GM21423 (cell line): ENCODE data around the gene ZBTB7B.
A peak's percentile ranks its signal among the peaks of the same experiment; 100 is the strongest.

ENCODE experiments used
- ATAC-seq: cut with Tn5 transposase; IDR thresholded peaks from one replicate; pipeline ENCODE4 v1.9.1; 2021; ENCODE audit warnings: mild to moderate bottlenecking, moderate library complexity; ENCODE audit not compliant: unreplicated experiment

The ZBTB7B gene

DNA sequence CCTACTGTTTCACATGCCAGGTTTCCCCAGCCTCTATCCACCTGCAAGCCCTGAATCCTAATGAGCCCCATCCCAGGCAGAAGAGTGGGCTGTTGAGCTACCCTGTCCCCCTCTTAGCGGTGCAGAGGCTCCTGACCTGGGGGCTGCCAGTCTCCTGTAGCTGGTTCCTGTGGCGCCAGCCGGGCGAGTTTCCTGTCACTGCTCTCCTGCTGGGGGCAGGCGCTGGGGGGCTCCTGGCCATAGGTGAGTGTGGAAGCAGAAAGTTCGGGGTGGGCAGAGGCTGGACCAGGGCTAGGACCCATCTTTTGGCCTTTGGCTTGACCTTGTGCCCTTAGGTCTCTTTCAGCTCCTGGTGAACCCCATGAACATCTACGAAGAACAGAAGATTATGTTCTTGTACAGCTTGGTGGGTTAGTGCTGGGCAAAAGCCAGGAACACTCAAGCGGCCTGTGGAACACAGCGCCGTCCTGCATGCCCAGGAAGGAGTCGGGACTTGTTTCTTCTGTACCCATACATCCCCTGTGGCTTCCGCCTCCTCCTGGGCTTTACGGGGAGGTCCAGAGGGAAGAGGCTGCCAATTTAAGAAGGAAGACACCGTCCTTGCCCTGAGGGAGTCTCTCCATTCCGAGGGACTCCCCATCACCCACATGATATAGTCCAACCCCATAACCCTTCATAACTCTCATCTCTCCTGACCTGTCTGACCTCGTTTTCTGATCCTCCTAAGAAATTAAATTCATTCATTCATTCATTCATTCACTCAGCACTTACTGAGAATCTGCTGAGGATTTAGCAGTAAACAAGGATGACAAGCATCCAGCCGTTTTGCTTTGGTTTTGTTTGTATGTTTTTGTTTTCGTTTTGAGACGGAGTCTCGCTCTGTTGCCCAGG, 32.0 kb downstream of the ZBTB7B start:
- no peak for ATAC-seq

DNA sequence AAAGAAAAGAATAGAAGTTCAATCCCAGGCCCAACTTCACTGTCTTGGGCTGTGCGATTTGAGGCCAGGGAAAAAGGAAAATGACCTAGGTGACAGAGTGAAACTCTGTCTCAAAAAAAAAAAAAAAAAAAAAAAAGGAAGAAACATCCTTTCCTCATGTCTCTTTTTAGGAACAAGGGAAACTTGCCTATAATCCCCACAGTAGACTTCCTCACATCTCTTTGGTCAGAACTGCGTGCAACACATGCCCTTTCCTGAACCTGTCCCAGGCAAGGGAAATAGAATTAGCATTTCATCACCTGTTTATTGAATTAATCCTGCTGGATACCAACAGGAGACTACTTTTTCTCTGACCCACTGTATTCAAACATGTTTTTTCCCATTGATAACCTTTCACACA, 33.3 kb downstream of the ZBTB7B start:
- no peak for ATAC-seq

DNA sequence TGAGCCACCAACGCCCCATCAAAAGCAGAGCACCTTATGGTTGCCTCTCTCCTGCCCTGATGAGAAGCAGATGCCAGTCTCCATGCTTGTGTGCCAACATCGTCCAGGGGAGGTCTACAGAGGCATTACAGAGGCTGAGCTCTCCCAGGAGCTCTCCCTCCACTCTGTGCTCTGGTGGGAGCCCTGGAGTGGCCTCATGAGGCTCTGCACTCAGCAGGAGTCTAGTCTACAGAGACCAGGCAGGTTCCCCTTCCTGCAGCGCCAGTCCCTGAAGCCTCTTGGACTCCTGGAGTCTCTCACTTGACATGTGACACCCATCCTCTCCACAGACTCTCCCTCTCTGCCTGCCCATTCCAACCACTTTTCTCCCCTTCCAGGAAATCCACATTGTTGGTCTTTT, 34.4 kb downstream of the ZBTB7B start:
- ATAC-seq = no peak

DNA sequence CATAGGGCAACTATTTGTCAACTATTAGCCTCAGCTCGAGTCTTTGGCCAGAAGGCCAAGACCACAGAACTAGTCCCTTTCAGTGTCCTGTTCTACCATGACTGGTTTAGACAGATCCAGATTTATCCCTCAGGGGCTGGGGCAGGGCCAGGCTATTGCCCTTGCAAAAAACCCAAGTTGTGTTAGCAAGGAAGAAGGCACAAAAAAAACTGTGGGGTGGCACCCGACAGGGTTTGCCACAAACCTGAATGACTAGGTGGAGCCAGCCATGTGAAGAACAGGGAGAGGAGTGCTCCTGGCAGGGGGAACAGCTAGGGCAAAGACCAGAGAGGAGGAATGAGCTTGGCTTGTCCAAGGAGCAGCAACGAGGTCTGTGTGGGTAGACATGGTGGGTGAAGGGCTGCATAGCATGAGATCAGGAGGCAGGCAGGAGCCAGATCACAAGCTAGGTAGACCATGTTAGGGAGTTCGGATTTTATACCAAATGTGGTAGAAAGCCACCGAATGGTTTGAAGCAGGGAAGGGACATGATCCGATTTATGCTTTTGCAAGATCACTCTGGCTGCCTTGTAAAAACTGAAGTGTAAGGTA, 35.3 kb downstream of the ZBTB7B start:
- no peak for ATAC-seq

DNA sequence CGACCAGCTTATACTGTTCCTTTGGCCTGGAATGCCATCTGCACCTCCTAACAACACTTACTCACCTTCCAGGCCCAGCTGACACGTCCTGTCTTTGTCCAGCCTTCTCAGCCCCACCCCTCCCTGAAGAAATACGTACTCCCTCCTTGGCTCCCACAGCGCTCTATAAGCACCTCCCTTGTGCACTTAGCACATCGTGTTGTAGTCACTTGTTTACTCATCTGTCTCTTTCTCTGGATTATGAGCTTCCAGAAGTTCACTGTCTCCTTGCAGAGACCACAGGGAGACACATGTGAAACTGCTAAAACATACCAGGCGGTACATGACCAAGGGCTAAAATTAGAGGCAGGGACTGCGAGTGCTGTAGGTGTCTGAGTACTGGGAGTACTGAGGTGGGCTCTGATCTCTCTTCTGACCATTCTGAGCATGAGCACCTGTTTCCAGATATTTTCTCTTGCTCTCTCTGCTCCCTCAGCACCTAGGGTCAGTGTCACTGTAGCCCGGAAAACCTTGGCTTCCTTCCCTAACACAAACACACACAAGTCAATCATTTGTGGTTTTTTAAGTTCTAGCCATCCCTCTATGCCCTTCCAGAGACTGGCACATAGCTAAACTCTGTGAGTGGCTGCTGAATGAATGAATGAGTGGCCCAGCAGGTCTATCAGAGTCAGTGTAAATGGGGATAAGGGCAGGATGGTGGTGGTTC, 36.2 kb downstream of the ZBTB7B start:
- no peak for ATAC-seq

DNA sequence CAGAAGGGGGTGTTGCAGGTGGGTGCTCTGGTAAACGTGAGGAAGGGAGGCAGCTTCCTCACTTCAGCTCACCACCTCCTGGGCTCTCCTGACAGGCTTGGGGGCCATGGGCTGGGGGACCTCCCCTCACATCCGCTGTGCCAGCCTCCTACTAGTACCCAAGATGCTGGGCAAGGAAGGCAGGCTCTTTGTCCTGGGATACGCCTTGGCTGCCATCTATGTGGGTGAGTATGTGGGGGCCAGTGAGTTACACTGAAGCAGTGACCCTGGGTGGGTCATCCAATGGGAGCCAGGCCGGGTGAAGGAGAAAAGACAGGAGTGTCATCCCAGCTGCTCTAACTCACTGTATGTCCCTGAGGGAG, 36.7 kb downstream of the ZBTB7B start:
- no peak for ATAC-seq

DNA sequence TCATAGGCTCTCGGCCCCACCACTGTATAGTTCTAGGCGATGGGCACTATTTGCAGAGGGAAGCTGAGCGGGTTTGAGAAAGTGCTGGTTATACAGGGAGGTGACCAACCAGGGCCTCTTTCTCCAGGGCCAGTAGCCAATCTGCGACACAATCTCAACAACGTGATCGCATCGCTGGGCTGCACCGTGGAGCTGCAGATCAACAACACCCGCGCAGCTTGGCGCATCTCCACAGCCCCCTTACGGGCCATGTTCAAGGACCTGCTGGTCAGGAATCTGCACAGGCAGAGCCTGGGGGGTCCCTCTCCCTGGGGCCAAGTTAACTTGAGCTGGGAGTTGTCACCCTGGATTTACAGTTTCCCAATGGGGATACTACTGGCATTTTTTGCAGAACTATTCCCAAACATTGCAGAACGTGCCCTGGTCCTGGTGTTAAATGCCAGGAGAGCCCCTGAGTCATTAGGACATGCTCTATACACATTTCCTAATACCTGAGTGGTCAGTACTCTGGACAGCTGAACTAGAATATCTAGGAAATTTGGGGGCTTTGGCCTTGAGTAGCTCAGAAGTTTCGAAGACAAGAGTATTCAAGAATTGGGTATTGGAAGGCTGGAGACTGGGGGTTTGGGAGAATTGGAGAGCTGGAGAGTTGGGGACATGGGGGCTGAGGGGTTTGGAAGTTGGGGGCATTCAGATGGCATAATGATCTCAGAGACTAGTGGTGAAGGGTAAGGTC, 37.9 kb downstream of the ZBTB7B start:
- no peak for ATAC-seq

DNA sequence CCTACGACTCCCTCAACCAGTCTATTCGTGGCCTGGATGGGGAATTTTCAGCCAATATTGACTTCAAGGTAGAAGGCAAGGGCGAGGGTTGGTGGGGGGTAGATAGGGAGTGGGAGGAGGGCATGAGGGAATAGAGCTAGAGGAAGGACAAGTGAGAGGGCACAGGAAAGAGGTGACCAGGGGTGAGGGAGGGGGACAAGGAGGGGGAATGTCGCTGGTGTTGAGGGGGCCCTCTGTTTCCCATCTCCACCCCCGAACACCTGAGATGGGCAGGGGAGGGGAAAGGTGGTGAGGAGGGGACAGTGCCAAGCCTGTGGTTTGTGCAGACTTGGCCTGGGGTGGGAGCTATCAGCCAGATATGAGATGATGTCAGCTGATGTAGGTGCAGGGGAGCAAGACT, 40.2 kb downstream of the ZBTB7B start:
- ATAC-seq = no peak

DNA sequence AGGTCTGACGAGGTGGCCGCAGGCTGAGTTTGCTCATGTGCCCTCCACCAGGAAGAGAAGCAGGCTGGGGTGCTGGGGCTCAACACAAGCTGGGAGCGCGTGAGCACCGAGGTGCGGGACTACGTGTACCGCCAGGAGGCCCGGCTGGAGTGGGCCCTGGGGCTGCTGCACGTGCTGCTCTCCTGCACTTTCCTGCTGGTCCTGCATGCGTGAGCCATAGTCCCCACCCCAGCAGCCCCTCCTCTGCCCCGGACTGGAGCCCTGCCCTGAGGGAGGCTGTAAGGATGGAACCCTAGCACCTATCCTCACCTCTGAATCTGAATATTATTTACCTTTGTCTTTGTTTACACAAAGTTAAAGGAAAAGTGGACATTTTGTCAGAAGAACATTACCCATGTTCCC, 40.7 kb downstream of the ZBTB7B start:
- ATAC-seq = no peak

DNA sequence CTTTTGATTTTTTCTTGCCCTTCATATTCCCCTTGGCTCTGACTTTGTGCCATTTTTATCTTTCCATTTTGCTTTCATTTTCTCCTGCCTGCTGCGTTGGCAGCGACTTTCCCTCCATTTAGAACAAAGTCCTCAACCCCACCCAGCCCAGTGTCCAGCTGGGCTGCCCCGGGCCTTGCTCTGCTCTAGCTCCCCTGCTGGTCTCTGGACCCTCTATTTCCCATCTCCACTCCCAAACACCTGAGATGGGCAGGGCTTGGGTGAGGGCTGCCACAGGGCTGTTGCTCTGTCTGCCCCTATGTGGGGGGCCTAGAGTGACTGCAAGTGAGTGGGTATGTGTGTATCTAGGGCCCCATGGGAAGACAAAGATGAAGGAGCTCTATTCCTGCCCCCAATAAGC, 41.2 kb downstream of the ZBTB7B start:
- ATAC-seq = no peak

DNA sequence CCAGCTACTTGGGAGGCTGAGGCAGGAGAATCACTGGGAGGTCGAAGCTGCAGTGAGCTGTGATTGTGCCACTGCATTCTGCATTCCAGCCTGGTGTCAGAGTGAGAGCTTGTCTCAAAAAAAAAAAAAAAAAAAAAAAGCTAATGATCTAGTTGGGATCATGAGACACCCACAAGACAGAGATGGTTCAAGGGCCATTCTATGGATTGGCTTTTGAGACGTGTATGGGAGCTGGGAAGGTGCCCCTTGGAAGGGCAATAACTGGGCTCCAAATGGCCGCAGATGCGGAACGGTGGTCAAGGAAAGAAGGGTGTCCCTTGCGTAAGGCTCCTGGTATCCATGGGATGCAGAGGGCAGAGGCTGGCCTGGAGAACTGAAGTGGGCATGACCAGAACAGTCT, 41.8 kb downstream of the ZBTB7B start:
- ATAC-seq = no peak

DNA sequence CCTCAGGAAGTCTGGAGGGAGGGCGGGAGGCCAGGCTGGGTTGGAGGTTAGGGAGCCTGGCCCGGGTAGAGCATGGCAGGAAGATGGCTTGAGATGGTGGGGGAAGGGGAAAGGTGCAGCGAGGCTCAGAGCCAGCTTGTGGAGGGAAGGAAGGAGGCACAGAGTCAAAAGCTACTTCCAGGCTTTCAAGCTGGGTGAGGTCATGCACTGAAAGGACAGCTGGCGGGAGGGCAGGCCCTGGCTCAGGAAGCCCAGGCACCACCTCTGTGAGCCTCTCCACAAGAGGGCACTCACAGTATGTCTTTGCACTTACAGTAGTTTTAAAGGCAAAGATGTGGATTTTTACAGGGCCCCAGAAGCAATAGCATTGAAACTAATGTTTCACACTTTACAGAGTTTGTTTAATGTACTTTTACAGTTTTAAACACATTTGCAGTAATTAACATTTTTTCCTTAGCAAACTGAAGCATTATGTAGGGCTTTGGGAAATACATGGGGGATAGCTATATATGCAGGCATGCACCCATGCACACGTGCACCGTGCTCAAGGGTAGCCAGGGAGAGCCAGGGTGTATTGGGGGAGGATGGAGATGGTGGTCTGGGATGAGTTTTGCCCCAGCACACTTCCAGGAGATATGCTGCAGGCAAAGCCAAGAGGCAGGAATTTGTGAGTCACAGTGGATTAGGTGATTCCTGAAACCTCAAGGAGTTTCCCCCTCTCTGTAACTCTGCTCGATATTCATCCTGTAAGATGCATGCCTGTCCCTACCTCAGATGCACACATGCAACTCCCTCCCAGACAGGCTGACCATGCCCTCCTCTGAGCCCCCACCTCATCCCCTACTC, 42.4 kb downstream of the ZBTB7B start:
- no peak for ATAC-seq

DNA sequence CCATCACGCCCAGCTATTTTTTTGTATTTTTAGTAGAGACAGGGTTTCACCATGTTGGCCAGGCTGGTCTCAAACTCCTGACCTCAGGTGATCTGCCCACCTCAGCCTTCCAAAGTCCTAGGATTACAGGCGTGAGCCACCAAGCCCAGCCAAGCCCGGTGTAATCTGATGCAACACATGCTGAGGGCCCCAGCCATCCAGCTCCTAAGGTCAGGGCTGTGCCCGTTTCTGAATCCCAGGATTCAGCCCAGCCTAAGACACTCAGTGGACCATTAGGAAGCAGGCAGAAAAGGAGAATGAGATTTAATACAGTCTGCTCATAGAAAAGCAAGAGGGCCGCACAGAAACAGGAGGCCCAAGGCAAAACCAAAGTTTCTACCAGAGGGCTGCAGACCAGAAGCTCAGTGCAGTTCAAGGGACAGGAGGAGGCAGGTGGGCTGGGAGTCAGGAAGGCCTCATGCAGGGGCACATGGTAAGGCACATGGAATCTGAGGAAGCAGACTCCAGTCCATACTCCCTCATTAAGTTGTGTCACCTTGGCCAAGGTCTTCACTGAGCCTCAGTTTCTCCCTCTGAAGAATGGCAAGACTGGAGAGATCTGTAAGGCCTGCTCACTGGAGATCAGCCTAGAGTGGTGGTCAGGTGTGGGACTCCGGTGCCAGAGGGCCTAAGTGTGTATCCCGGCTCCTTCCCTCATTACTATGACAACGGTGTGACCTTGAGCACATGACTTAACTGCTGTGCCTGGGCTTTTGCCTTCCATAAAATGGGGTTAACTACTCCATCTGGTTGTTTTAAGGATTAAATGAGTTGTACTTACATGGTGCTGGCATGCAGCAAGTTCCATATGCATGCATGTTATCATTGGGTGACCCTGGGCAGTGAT, 46.1 kb downstream of the ZBTB7B start:
- ATAC-seq = no peak

DNA sequence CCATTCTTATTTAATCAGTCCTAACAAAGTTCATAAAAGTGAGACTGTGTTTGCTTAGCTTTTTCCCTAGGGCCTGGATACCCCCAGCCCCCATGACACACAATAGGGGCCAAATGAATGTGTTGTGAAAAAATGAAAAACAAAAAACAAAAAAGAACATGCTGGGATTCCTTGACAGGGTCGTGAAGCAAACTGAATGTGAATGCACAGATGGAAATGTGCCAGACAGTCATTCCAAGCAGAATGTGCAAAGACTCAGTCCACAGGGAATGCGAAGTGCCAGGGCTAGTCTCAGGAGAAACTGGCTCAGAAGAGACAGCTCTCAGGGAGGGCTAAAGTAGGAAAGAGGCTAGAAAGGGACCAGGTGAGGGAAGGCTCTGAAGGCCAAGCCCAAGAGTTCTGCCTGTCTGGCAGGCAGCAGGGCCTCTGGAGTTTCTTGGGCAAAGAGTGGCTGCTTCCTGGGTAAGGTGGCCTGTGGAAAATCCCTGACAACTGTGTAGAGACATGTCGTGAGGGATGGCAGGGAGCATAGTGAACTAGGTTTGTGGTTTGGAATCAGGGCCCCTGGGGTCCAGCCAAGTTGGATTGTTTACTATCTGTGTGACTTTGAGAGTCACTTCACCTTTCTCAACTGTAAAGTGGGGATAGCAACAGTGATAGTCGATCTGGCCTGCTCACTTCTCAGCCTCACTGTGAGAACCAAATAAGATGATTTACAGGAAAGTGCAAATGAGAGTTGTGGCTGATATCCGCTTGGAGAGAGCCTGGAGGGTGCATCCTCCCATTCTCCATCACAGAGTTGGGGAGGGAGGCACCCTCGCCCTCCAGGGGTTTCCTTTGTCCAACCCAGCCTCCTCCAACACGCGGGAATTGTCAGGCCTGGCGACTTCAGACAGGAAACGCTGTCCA, 47.3 kb downstream of the ZBTB7B start:
- ATAC-seq = no peak

DNA sequence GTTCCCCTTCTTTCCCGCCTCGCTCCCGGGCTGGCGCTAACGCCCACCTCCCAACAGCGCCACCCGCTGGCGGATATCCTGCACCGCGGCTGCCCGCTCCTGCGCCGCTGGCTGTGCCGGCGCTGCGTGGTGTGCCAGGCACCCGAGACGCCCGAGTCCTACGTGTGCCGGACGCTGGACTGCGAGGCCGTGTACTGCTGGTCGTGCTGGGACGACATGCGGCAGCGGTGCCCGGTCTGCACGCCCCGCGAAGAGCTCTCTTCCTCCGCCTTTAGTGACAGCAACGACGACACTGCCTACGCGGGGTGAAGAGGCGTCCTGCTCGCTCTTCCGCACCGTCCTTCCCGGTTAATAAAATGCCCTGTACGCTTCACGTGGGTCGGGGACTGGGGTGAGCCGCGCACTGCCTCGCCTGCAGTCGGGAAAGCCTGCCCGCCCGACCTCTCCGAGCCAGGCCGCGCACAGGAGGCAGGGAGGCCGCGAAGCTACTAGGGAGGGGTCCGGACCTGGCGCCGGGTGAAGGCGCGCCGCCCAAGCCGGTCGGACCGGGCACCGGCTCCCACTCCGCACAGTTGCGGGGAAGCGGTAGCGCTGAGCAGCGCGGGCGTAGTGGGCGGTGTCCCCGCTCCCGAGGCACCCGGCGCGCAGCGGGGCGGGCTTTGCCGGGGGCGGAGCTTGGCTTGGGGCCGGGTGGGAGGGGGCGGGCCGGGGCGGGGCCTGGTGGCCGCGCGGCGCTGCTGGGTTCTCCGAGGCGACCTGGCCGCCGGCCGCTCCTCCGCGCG, 48.1 kb downstream of the ZBTB7B start, which contains the start of gene ADAM15:
Gene ADAM15 (plus strand): TSS at position 757 of the 782 bp plus-strand sequence. CDS start 71 bp downstream, outside the sequence.
- peak; percentile 61 for ATAC-seq

DNA sequence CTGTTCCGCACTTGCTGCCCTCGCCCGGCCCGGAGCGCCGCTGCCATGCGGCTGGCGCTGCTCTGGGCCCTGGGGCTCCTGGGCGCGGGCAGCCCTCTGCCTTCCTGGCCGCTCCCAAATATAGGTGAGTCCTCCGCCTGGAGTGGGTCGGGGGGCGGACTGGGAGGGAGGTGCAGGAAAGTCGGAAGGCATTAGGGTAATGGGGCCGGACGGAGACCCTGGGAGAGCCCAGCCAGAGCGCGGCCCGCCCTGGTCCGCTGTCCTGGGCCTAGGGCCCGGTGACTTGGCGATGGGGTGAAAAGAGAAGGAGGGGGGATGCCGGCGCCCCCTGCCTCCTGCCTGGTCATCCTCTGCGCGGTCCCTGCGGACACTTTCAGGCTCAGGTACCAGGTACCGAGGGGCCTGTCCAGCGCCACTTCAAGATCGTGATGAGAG, 48.8 kb downstream of the ZBTB7B start:
- no peak for ATAC-seq

DNA sequence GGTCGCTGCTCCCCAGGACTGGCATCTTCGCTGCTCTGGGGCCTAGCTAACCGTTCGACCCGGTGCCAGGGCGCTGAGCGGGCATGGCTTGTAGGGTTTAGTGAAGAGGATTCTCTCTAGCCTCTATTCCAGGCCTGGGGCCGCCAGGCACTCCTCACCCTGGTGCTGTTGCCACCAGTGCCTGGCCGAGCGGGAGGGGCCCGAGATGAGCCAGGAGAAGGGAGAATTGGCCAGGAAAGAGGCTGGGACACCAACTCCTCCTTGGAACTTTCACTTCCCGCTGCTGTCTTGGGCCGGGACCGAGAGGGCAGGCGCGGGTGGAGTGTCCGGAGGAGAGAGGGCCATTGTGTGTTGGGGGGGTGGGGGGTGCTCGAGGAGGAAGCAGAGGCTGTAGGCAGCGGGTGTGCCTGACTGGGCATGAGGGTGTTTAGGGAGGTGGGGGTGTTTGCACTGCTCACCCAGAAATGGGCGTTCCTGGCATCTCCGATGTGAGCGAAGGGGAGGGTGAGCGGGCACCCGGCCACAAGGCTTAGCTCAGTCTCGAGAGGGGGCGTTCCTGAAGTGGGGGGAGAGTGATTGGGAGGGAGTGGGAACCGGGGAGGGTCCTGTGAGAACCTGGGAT, 49.3 kb downstream of the ZBTB7B start:
- no peak for ATAC-seq
